ENCODE measurements around the gene HSD17B3. TPM values are rescaled to one million over a fixed set of nuclear protein-coding genes. Genes with fewer than 3 reads are reported as not detected.

The HSD17B3 gene
- total and polyA plus RNA-seq, 2 donors (not counting 1 experiment from before 2014, with no cell fraction given), result not detected

DNA sequence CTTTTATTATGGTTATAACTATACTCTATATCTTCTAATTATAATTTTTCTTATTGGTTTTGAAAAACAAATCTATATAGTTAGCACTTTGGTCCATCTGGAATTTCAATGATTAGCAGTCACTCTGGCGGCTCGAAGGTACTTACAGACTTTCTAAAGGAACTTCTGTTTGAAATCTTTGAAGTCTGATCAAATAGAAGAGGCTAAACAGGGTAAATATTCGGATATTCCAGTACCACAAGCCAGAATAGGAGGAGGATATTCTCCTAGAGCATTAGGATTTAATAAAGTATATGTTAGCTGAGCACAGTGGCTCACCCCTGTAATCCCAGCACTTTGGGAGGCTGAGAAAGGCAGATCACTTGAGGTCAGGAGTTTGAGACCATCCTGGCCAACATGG is 38.7 kb upstream of the HSD17B3 start:
- Histone ChIP-seq H2AFZ (ENCODE audit: insufficient read depth, low read depth, low read length, poor library complexity, severe bottlenecking) (no peak overlapping the region), H3K36me3 (replicated peaks in 1 of 2; ENCODE audit: control extremely low read depth in 1 of 2, control insufficient read depth in 1 of 2, extremely low read depth in 1 of 2, insufficient read depth in 2 of 2, low read length in 1 of 2) (no peaks in the 10 kb centered on the region), H4K20me1 (ENCODE audit: control insufficient read depth, insufficient read depth, low read length, poor library complexity, severe bottlenecking) (no peaks in the 10 kb centered on the region), H3K9ac (ENCODE audit: low read length) (no peak overlapping the region), H3K27me3 (replicated peaks in 1 of 4; ENCODE audit: control extremely low read depth in 1 of 4, control insufficient read depth in 3 of 4, insufficient read depth in 4 of 4, low read length in 3 of 4) (no peaks in the 10 kb centered on the region), H3K4me3 (ENCODE audit: control extremely low read depth in 1 of 5, extremely low read depth in 1 of 5, insufficient read depth in 1 of 5, low read depth in 2 of 5, low read length in 4 of 5) (no peak overlapping the region), H3K9me3 (ENCODE audit: control extremely low read depth in 1 of 3, control insufficient read depth in 2 of 3, insufficient read depth in 1 of 3, low read length in 2 of 3) (no peaks in the 10 kb centered on the region), H3K27ac (ENCODE audit: low read length in 2 of 2) (no peak overlapping the region), H3K79me2 (ENCODE audit: control insufficient read depth, insufficient read depth, low read length) (no peaks in the 10 kb centered on the region), H3K4me1 (ENCODE audit: control insufficient read depth in 2 of 2, insufficient read depth in 2 of 2, low read length in 2 of 2) (no peaks in the 10 kb centered on the region), H3K4me2 (replicated peaks; ENCODE audit: low read depth, low read length, poor library complexity, severe bottlenecking) (no peak overlapping the region)
- intact Hi-C loops (cut with micrococcal nuclease), result no loop called here
- ChIA-PET POLR2A (no interaction called here), CTCF (no interaction called here)
- Mint-ChIP-seq H3K4me1 (no peaks in the 10 kb centered on the region), H3K27ac (no peak overlapping the region), H3K9me3 (ENCODE audit: insufficient read depth) (no peaks in the 10 kb centered on the region), H3K4me3 (no peak overlapping the region), H3K27me3 (no peaks in the 10 kb centered on the region)
- no CpG with 5 or more reads among the region's 3 CpGs for WGBS (ENCODE audit: insufficient coverage)
- DNase-seq (no peak), ATAC-seq (ENCODE audit: low read depth) (no peak)
- TF ChIP-seq, protein P1, sequence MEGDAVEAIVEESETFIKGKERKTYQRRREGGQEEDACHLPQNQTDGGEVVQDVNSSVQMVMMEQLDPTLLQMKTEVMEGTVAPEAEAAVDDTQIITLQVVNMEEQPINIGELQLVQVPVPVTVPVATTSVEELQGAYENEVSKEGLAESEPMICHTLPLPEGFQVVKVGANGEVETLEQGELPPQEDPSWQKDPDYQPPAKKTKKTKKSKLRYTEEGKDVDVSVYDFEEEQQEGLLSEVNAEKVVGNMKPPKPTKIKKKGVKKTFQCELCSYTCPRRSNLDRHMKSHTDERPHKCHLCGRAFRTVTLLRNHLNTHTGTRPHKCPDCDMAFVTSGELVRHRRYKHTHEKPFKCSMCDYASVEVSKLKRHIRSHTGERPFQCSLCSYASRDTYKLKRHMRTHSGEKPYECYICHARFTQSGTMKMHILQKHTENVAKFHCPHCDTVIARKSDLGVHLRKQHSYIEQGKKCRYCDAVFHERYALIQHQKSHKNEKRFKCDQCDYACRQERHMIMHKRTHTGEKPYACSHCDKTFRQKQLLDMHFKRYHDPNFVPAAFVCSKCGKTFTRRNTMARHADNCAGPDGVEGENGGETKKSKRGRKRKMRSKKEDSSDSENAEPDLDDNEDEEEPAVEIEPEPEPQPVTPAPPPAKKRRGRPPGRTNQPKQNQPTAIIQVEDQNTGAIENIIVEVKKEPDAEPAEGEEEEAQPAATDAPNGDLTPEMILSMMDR (IDR thresholded peaks at IDR 0.05), result no peak
- TF ChIP-seq EZH2 (IDR thresholded peaks at IDR 0.05; ENCODE audit: borderline replicate concordance, insufficient read depth, low read depth, low read length, poor library complexity, severe bottlenecking), result no peak

DNA sequence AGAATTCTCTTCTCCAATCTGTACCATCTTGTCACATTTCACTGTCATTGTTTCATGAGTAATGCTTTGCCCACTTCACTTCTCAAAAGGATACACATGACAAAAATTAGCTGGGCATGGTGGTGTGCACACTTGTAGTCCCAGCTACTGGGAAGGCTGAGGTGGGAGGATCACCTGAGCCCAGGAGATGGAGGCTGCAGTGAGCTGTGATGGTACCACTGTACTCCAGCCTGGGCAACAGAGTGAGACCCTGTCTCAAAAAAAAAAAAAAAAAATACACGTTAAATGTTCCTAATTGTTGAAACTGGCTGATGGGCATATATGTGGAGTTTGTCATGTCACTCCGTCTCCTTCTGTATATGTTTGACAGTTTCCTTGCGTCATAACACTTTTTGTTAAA is 36.3 kb upstream of the HSD17B3 start:
- no peaks in the 10 kb centered on the region for H3K9me3 Mint-ChIP-seq (ENCODE audit: insufficient read depth)
- Histone ChIP-seq H3K27ac (ENCODE audit: low read length in 2 of 2) (no peak overlapping the region), H3K79me2 (ENCODE audit: control insufficient read depth, insufficient read depth, low read length) (no peaks in the 10 kb centered on the region), H2AFZ (ENCODE audit: insufficient read depth, low read depth, low read length, poor library complexity, severe bottlenecking) (no peak overlapping the region), H3K4me3 (ENCODE audit: control extremely low read depth in 1 of 5, extremely low read depth in 1 of 5, insufficient read depth in 1 of 5, low read depth in 2 of 5, low read length in 4 of 5) (no peak overlapping the region), H4K20me1 (ENCODE audit: control insufficient read depth, insufficient read depth, low read length, poor library complexity, severe bottlenecking) (no peaks in the 10 kb centered on the region), H3K4me1 (ENCODE audit: control insufficient read depth in 2 of 2, insufficient read depth in 2 of 2, low read length in 2 of 2) (no peaks in the 10 kb centered on the region), H3K9me3 (ENCODE audit: control extremely low read depth in 1 of 3, control insufficient read depth in 2 of 3, insufficient read depth in 1 of 3, low read length in 2 of 3) (no peaks in the 10 kb centered on the region), H3K4me2 (replicated peaks; ENCODE audit: low read depth, low read length, poor library complexity, severe bottlenecking) (no peak overlapping the region), H3K9ac (ENCODE audit: low read length) (no peak overlapping the region), H3K36me3 (replicated peaks in 1 of 2; ENCODE audit: control extremely low read depth in 1 of 2, control insufficient read depth in 1 of 2, extremely low read depth in 1 of 2, insufficient read depth in 2 of 2, low read length in 1 of 2) (no peaks in the 10 kb centered on the region), H3K27me3 (replicated peaks in 1 of 4; ENCODE audit: control extremely low read depth in 1 of 4, control insufficient read depth in 3 of 4, insufficient read depth in 4 of 4, low read length in 3 of 4) (no peaks in the 10 kb centered on the region)
- ChIA-PET CTCF (interaction anchor here (0.6 to 0.7 kb wide), 2 partner anchors 311 to 776 kb away, joined by 3 read pairs; no protein-coding TSS in a partner anchor), POLR2A (no interaction called here)
- ATAC-seq (ENCODE audit: low read depth) (no peak), DNase-seq (no peak)
- no peaks in the 10 kb centered on the region for H3K27me3 Mint-ChIP-seq
- no peak overlapping the region for H3K4me3 Mint-ChIP-seq
- intact Hi-C loops (cut with micrococcal nuclease), result no loop called here
- no peak overlapping the region for H3K27ac Mint-ChIP-seq
- no peak for TF ChIP-seq EZH2 (IDR thresholded peaks at IDR 0.05; ENCODE audit: borderline replicate concordance, insufficient read depth, low read depth, low read length, poor library complexity, severe bottlenecking)
- TF ChIP-seq, protein P1 (IDR thresholded peaks at IDR 0.05), result no peak
- WGBS (ENCODE audit: insufficient coverage), result no CpG with 5 or more reads among the region's 3 CpGs
- H3K4me1 Mint-ChIP-seq, result no peaks in the 10 kb centered on the region

All from B cell (primary cell).